HG03064 (cell line): Measurements from ENCODE around the gene ATRN.

Experiments
- ATAC-seq: cut with Tn5 transposase; IDR thresholded peaks from one replicate; pipeline ENCODE4 v1.9.1; 2021; ENCODE audit warnings: low read depth; ENCODE audit not compliant: unreplicated experiment

ATRN gene

DNA sequence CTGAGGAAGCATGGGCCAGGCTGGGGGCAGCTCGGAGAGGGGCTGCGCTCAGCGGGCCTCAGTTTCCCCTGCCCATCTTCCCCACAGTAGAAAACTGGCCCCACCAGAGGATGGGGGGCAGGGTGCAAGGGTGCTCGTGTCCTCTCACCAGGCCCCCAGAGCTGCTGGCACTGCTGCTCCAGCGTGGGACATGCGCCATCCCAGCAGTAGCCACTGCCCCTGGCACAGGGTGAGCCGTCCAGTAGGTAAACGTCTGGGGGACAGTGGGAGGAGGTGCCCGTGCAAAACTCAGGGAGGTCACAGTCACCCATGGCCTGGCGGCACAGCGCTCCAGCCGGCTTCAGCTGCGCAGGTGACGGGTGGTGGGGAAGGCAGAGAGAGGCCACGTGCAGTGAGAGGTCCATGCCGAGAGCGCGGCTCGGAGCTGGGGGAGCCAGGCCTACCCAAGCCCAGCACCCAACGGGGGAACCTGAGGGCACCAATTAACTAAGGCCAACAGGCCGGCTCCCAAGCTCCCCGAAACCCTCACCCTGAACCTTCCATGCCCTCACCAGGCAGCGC is 201.2 kb downstream of the ATRN start:
- ATAC-seq: no peak

DNA sequence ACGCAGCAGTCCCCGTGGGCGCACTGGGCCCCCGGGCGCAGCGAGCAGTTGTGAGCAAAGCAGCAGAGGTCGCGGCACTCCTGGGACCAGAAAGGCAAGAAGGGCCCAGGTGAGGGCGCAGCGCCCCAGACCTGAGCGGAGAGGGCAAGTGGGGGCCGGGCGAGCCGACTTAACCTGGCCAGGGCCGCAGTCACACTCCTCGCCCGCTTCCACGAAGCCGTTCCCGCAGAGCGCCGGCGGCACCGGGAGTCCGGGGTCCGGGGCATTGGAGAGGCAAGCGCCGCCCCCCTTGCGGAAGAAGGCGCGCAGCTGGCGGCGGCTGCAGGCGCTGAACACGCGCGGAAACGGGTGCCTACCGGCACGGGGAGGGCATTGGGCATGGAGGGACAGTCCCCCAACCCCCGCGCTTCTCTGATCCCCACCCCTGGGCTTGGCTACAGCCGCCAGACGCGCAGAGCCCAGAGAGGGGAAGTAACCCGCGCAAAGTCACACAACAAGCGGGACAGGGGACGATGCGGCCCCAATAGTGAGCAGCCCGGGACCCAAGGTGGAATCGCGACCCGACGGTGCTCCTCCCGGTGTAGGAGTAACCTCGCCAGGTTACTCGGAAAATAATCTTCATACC is 201.8 kb downstream of the ATRN start:
- ATAC-seq: no peak

- ATAC-seq: no peak
Measured at GRCh38 chr20:3673221-3674070, 202.6 kb downstream of the ATRN start.

DNA sequence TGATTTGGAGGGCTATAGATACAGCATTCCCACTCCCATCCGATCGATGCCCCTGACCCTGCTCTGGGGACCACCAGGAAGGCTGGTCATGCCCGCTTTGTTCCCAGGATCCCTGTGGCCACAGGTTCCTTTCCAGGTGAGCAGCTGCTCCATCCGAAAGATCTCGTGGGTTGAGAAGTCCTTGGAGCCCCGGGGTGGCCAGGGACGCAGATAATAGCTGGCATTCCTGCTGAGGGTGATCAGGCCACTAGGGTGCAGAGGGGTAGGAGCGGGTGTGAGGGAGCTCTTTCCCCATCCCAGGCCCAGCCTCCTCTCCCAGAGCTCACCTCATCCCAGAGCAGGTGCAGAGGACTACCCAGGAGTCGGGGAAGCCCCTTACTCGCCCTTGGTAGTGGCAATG is 203.6 kb downstream of the ATRN start:
- ATAC-seq: no peak

DNA sequence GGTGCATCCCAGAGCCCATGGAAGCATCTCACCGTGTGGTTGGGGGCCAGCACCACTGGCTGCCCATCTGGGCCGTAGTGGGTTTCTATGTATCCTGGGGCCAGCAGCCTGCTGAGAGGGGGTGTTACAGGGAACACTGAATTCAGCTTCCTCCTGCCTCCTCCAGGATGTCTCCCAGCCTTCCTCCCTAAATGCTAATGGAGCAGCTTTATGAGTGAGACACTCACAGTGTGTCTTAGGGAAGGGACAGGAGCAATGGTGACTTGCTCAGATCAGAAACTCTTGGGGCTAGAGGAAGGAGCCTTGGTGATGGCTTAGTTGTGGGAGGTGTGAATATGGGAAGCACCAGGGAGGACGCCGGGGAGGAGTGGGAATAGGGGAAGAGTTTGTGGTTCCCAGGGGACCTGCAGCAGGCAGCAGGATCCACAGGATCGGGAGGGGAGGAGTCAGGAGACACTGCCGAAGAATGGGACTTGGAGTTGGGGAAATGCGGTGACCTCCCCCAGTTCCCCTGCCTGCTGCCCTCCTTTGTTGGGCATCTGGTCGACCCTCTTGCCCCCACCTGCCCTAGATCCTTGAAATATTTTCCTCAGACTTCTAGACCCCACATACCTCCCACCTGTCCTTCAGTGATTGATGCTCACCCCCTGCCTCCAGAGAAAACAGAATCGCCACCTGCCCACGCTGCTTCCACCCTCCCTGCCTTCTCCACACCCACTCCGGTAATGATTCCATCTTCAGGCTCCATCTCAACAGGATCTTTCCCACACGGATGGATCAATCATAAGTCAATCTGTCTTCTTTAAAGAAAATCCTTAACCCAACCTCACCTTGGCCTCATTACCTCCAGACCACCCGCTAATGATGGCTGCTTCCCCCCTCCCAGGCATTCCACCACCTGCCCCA is 204.4 kb downstream of the ATRN start:
- no peak for ATAC-seq

DNA sequence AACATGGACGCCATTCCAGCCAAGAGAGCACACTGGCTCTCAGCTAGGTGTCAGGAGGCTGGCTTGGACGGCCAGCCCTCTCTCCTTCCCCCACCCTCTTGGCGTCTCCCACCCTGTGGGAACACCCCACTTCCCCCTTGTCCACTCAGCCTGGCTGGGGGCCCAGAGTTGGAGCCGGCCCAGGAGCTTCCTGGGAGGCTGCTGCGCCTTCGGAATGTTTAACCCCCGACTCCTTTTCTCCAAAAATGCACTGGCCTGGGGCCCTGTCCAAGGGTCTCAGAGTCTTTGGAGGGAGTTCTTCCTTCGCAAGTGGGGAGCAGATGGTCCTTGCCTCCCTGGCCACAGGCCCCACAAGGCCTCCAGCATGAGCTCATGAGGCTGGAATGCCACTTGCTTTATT is 206.9 kb downstream of the ATRN start:
- no peak for ATAC-seq

GRCh38 chr20:3678198-3678597 is 207.4 kb downstream of the ATRN start:
- no peak for ATAC-seq

GRCh38 chr20:3678856-3679720 is 208.3 kb downstream of the ATRN start:
- no peak for ATAC-seq

DNA sequence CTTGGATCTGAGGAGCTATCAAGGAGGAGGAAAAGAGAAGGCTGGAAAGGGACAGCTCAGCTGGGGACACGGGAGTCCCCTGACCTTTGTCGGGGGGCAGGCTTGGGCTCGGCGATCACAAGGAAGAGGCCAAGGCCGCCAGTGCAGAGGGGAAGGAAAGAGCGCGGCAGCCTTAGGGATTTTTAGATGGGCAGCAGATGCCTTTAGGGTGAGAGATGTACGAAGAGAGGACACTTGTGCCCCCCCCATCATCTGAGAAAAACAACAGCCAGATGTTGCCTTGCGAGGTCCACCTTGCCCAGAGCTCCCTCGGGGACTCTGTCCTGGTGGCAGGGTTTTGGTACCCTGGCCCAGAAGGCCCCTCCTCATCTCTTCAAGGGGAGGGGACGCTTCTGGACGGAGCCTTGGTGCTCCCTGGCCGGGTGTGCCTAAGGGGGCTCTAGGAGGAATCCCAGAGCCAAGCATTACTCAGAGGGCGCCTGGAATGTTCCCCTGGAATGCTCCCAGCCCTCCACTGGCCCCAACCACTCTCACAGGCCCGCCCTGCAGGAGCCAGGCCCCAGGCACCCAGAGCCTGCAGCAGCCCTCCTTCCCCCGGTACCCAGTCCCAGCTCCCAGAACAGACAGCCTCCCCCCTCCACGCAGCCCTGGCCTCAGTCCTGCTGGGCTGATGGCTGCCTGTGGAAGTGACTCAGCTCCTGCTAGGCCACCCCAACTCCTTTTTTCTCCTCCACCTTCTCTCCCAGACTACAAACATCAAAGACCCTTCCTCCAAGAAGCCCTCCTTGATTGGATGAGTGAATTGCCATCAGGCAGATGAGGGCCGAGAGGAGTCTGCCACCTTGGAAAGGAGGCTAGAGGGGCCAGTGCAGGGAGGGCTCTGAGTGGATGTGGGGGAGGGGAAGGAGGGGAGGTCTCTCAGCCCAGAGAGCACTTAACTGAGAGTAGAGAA is 209.2 kb downstream of the ATRN start:
- no peak for ATAC-seq

DNA sequence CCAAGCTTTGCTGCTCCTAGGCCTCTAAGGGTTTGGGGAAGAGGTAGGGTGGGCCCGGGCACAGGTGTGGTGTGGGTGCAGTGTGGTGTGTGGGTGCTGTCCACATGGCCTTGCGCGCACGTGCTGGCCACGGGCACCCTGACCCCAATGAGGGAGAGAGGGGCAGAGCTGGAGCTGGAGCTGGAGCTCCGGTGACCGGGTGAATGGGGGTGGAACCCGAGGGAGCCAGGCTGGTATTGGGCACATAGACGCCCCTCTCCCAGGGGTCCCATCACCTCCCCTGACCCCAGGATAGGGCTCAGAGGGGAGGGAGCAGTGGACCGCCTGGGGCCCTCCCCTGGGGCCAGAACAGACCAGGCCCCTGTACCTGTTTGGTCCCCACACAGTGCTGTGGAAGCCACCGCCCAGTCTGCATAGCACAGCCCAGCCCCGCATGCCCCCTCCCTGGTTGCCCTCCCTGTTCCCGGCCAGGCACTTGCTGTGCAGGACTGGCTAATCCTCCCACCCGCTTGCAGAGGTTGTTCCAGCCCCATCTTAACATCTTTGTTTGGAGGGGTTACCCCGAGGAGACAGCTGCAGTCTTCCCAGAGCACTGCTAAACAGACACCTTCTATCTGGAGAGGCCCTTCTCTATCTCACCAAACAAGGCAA is 210.0 kb downstream of the ATRN start:
- ATAC-seq: no peak

DNA sequence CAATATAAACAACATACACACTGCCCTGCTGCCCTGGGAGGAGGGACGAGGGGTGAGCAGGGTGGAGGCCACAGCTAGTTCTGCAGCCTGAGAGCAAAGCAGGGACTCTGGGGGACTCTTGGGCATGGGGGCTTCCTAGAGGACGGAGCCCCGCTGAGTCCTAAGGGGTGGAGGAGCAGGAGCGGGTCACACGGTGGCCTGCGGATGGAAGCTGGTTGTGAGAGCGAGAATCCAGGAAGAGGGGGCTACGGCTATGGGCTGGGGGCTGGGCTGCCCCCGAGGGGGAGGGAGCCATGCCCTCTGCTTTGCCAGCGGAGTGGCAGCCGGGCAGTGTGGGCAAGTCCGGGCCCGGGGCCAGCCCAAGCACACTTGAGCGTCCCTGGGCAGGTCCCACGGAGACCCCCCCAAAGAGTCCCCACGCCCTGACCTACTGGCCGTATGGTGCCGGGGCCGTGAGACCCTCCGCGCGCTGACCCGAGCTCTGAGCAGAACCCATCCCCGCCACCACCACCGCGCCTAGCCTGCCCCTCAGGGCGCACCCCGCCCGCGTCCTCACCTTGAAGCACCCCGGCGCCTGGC is 210.6 kb downstream of the ATRN start:
- no peak for ATAC-seq

DNA sequence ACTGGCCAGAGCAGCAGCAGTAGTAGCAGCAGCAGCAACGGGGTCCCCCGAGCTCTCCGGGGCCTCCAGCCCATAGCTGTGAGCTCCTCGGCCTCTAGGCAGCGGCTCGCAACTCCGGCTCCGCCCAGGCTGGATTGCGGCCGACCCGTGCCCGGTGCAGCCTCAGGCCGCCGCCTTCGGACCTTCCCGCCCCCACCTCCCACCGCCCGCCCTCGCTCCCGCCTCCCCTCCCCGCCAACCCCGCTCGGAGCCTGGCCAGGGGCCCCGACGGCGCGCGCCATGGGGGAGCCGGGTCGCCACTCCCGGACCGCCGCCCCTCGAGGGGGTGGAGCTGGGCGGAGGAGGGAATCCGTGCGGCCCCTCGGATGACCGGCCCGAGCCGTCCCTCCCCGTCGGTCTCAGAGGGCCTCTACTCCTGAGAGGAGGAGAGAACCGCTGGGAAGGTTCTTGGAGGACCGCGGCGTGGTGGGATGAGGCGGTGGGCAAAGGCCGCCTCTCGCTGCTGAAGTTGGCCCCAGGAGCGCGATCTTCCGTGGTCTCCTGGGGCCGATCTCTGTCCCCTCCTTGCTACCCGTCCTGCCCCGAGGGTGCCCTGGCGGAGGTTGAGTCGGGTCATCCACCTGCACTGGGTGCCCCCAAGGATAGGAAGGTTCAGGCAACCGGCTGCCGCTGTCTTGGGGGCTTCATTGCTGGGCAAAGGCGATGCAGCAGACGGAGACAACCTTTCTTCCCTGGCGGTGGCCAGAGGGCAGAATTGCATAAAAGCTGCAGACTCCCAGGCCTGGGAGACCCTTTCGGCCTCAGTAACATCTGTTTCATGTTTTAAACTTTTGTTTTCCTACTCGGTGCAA is 211.3 kb downstream of the ATRN start, which contains the start of gene ADAM33:
Gene ADAM33, minus strand, starts transcription at position 80 of the 851 bp plus-strand sequence. Its CDS starts 6 bp downstream, at position 74.
- no peak for ATAC-seq

GRCh38 chr20:3685341-3685740 is 214.5 kb downstream of the ATRN start:
- ATAC-seq: no peak

DNA sequence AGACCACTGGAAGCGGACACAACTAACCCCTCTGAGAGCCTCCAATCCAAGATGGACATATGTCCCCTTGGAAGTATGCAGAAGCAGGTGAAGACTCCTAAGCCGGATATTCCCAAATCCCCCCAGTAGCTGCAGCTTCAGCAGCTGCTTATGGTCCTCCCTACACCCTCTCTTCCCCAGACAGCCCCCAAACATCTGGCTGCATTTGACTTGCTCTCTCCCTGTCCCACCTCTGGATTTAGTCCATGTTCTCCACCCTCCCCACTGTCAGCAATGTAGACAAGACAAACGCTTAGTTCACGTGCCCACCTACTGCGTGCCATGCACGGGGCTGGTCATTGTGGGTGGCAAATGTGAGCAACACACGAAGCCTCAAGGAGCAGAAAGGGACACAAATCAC is 215.6 kb downstream of the ATRN start:
- no peak for ATAC-seq

GRCh38 chr20:3686867-3687321 is 216.1 kb downstream of the ATRN start:
- no peak for ATAC-seq

GRCh38 chr20:3687655-3688054 is 216.8 kb downstream of the ATRN start:
- no peak for ATAC-seq

DNA sequence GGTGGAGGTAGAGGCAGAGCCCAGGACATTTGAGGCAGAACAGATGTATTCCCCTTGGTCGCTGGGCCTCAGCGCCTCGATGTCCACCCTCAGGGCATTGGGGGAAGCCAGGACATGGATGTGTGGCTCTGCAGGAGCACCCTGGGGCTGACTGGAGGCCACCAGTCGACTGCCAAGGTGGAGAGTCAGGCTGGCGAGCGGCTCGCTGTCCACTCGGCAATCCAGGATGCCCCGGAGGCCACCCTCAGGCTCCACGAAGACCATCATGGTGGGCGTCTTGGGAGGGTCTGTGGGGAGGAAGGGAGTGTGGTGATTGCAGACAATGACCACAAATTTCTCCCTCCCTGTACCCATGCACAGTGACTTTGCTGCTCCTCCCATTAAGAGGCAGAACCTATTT is 219.2 kb downstream of the ATRN start:
- no peak for ATAC-seq
